Neural cell (in vitro differentiated cells): ENCODE data around the gene IL19. TPM values are rescaled to one million over a fixed set of nuclear protein-coding genes. Genes with fewer than 3 reads are reported as not detected.

ENCODE experiments used
- H2AFZ ChIP-seq: fragments of 200-600, 300-800 bp; sonication (generic), shearing (Covaris generic); 2 replicates; pipeline ENCODE4 v1.6.0; 2014; ENCODE audit warnings: low read depth, mild to moderate bottlenecking, antibody characterized with exemption, low read length, moderate library complexity
- H3F3A ChIP-seq: fragments of 200-600 bp; shearing (Covaris generic); 2 replicates; pipeline ENCODE4 v1.6.1; 2016; ENCODE audit warnings: mild to moderate bottlenecking, moderate library complexity, mixed read lengths, antibody characterized with exemption, low read length; ENCODE audit not compliant: insufficient read depth, poor library complexity, severe bottlenecking
- H3K27ac ChIP-seq: fragments of 200-600, 300-800 bp; sonication (generic), shearing (Covaris generic); 2 replicates; pipeline ENCODE4 v1.5.1; 2014; ENCODE audit warnings: mild to moderate bottlenecking, low read length, moderate library complexity
- H3K27me3 ChIP-seq: fragments of 300-800, 200-600 bp; sonication (generic), shearing (Covaris generic); 2 replicates; pipeline ENCODE4 v1.6.0; 2014; ENCODE audit warnings: mild to moderate bottlenecking, low read depth, low read length, moderate library complexity; ENCODE audit not compliant: insufficient read depth
- H3K36me3 ChIP-seq: fragments of 300-800, 200-600 bp; sonication (generic), shearing (Covaris generic); 2 replicates; pipeline ENCODE4 v1.5.1; 2014; ENCODE audit warnings: mild to moderate bottlenecking, antibody characterized with exemption, low read length, moderate library complexity; ENCODE audit not compliant: insufficient read depth
- H3K4me2 ChIP-seq: fragments of 300-800, 200-600 bp; sonication (generic), shearing (Covaris generic); 2 replicates; pipeline ENCODE4 v1.6.0; 2014; ENCODE audit warnings: mild to moderate bottlenecking, low read length
- H3K4me3 ChIP-seq: fragments of 300-800, 200-600 bp; sonication (generic), shearing (Covaris generic); 2 replicates; pipeline ENCODE4 v1.5.1; 2014; ENCODE audit warnings: mild to moderate bottlenecking, low read length, moderate library complexity
- H3K79me2 ChIP-seq: fragments of 200-600 bp; shearing (Covaris generic); replicated peaks from 2 replicates; pipeline ENCODE4 v1.6.0; 2014; ENCODE audit warnings: mild to moderate bottlenecking, low read length, moderate library complexity; ENCODE audit not compliant: insufficient read depth
- H3K9ac ChIP-seq: fragments of 300-800, 200-600 bp; sonication (generic), shearing (Covaris generic); 2 replicates; pipeline ENCODE4 v1.6.1; 2016; ENCODE audit warnings: mild to moderate bottlenecking, low read length, mixed read lengths
- H3K9me2 ChIP-seq: fragments of 200-600 bp; shearing (Covaris generic); 2 replicates; pipeline ENCODE4 v1.6.1; 2016; ENCODE audit warnings: mild to moderate bottlenecking, low read length, mixed read lengths; ENCODE audit not compliant: insufficient read depth
- H3K9me3 ChIP-seq: fragments of 200-600, 300-800 bp; sonication (generic), shearing (Covaris generic); 2 replicates; pipeline ENCODE4 v1.6.1; 2016; ENCODE audit warnings: mild to moderate bottlenecking, mixed run types, low read length, moderate library complexity, mixed read lengths
- H4K20me1 ChIP-seq: fragments of 200-600 bp; shearing (Covaris generic); 2 replicates; pipeline ENCODE4 v1.6.1; 2016; ENCODE audit warnings: mild to moderate bottlenecking, mixed run types; ENCODE audit not compliant: insufficient read depth
- EP300 ChIP-seq: fragments of 450-650 bp; conservative IDR thresholded peaks from 2 replicates; pipeline ENCODE4 v1.6.1; 2014; ENCODE audit warnings: antibody characterized with exemption, mild to moderate bottlenecking, moderate library complexity; ENCODE audit not compliant: poor library complexity, severe bottlenecking
- EZH2 ChIP-seq: fragments of 200-600, 300-800 bp; shearing (Covaris generic), sonication (generic); IDR thresholded peaks from 2 replicates; pipeline ENCODE4 v1.6.1; 2014; ENCODE audit warnings: antibody characterized with exemption, low read length, borderline replicate concordance, mild to moderate bottlenecking; ENCODE audit not compliant: insufficient read depth, poor library complexity, severe bottlenecking
- MXI1 ChIP-seq: fragments of 450-650 bp; conservative IDR thresholded peaks from 2 replicates; pipeline ENCODE4 v1.6.1; 2014; ENCODE audit warnings: antibody characterized with exemption, mild to moderate bottlenecking; ENCODE audit not compliant: poor library complexity, severe bottlenecking
- POLR2AphosphoS5 ChIP-seq: IDR thresholded peaks from 2 replicates; pipeline ENCODE4 v1.6.1; 2012
- RAD21 ChIP-seq: fragments of 450-650 bp; conservative IDR thresholded peaks from 2 replicates; pipeline ENCODE4 v1.6.1; 2014; ENCODE audit warnings: antibody characterized with exemption, mild to moderate bottlenecking, moderate library complexity
- SMC3 ChIP-seq: fragments of 450-650 bp; conservative IDR thresholded peaks from 2 replicates; pipeline ENCODE4 v1.6.1; 2014; ENCODE audit warnings: antibody characterized with exemption, mild to moderate bottlenecking, moderate library complexity; ENCODE audit not compliant: poor library complexity
- TAF1 ChIP-seq: IDR thresholded peaks from 2 replicates; pipeline ENCODE4 v1.6.1; 2012; ENCODE audit warnings: low read depth
- polyA plus RNA-seq: library from polyadenylated mRNA; depleted of rRNA; stranded (reverse); fragments of >200 nt; gene quantifications from 2 replicates; pipeline ENCODE4 v1.2.3, GENCODE V29; 2014
- TF ChIP-seq, protein P1 (sequence below): fragments of 450-650 bp; IDR thresholded peaks from 2 replicates; pipeline ENCODE4 v1.5.1; 2014; ENCODE audit warnings: antibody characterized with exemption, mild to moderate bottlenecking, moderate library complexity; ENCODE audit not compliant: poor library complexity, severe bottlenecking
- TF ChIP-seq, protein P2 (sequence below): IDR thresholded peaks from 2 replicates; pipeline ENCODE4 v1.6.1; 2012; ENCODE audit warnings: borderline replicate concordance

The IL19 gene
- polyA plus RNA-seq, 1 donor from 2014 or later: not detected

DNA sequence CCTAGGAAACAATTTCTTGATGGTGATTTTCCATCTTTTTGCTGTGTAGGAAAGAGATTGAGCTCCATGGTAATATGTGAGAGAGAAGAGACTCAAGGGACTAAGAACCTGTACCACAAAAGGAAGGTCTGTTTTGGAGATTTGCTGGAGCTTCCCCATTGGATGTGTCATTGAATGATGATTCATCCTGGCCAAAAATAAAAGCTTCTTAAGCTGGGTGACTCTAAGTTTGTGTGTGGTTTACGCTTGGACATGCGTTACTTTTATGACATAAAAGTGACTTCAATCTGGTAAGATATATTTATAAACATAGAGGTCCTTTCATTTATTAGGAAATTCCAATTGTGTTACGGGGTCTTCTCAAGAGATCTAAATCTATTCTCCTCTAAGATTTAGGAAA, 17.4 kb upstream of the IL19 start:
- TF ChIP-seq SMC3: no peak
- no peak for TF ChIP-seq MXI1
- no peak for TF ChIP-seq EZH2
- TF ChIP-seq POLR2AphosphoS5: no peak
- TF ChIP-seq TAF1: no peak
- TF ChIP-seq, protein P1, sequence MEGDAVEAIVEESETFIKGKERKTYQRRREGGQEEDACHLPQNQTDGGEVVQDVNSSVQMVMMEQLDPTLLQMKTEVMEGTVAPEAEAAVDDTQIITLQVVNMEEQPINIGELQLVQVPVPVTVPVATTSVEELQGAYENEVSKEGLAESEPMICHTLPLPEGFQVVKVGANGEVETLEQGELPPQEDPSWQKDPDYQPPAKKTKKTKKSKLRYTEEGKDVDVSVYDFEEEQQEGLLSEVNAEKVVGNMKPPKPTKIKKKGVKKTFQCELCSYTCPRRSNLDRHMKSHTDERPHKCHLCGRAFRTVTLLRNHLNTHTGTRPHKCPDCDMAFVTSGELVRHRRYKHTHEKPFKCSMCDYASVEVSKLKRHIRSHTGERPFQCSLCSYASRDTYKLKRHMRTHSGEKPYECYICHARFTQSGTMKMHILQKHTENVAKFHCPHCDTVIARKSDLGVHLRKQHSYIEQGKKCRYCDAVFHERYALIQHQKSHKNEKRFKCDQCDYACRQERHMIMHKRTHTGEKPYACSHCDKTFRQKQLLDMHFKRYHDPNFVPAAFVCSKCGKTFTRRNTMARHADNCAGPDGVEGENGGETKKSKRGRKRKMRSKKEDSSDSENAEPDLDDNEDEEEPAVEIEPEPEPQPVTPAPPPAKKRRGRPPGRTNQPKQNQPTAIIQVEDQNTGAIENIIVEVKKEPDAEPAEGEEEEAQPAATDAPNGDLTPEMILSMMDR: no peak
- no peak for TF ChIP-seq RAD21
- TF ChIP-seq EP300: no peak
- TF ChIP-seq, protein P2, sequence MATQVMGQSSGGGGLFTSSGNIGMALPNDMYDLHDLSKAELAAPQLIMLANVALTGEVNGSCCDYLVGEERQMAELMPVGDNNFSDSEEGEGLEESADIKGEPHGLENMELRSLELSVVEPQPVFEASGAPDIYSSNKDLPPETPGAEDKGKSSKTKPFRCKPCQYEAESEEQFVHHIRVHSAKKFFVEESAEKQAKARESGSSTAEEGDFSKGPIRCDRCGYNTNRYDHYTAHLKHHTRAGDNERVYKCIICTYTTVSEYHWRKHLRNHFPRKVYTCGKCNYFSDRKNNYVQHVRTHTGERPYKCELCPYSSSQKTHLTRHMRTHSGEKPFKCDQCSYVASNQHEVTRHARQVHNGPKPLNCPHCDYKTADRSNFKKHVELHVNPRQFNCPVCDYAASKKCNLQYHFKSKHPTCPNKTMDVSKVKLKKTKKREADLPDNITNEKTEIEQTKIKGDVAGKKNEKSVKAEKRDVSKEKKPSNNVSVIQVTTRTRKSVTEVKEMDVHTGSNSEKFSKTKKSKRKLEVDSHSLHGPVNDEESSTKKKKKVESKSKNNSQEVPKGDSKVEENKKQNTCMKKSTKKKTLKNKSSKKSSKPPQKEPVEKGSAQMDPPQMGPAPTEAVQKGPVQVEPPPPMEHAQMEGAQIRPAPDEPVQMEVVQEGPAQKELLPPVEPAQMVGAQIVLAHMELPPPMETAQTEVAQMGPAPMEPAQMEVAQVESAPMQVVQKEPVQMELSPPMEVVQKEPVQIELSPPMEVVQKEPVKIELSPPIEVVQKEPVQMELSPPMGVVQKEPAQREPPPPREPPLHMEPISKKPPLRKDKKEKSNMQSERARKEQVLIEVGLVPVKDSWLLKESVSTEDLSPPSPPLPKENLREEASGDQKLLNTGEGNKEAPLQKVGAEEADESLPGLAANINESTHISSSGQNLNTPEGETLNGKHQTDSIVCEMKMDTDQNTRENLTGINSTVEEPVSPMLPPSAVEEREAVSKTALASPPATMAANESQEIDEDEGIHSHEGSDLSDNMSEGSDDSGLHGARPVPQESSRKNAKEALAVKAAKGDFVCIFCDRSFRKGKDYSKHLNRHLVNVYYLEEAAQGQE: no peak
- H3K27ac ChIP-seq: no peak overlapping the region
- H3K4me3 ChIP-seq: no peak overlapping the region
- H3K79me2 ChIP-seq: no peaks in the 10 kb centered on the region
- no peak overlapping the region for H2AFZ ChIP-seq
- H3F3A ChIP-seq: no peaks in the 10 kb centered on the region
- no peaks in the 10 kb centered on the region for H3K9me3 ChIP-seq
- H4K20me1 ChIP-seq: no peaks in the 10 kb centered on the region
- no peaks in the 10 kb centered on the region for H3K36me3 ChIP-seq
- no peaks in the 10 kb centered on the region for H3K27me3 ChIP-seq
- no peak overlapping the region for H3K9ac ChIP-seq
- no peaks in the 10 kb centered on the region for H3K9me2 ChIP-seq
- H3K4me2 ChIP-seq: no peak overlapping the region

DNA sequence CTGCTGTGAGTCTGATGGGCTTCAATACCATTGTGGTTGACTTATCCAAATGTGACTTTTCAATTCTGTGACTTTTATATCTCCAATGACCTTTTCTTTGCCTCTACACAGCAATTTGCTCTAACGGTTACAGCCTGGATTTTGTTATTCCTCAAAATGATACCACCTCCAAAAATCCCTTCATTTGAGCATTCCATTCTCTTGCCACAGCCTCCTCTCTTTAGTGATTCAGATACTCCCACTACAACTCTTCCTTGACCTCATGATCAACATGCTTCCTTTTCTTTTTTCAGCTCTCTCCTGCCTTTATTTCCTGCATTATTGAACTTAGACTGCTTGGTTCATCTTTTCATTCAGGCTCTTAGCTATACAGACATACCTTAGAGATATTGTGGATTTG, 16.6 kb upstream of the IL19 start:
- Histone ChIP-seq H3K9me2 (no peaks in the 10 kb centered on the region), H2AFZ (no peak overlapping the region), H3K79me2 (no peaks in the 10 kb centered on the region), H3K36me3 (no peaks in the 10 kb centered on the region), H4K20me1 (no peaks in the 10 kb centered on the region), H3K27me3 (no peaks in the 10 kb centered on the region), H3K27ac (no peak overlapping the region), H3K9me3 (no peaks in the 10 kb centered on the region), H3K4me2 (no peak overlapping the region), H3F3A (no peaks in the 10 kb centered on the region), H3K9ac (no peak overlapping the region), H3K4me3 (no peak overlapping the region)
- TF ChIP-seq, protein P1: no peak
- TF ChIP-seq POLR2AphosphoS5: no peak
- TF ChIP-seq EZH2: no peak
- TF ChIP-seq MXI1: no peak
- TF ChIP-seq, protein P2: no peak
- TF ChIP-seq TAF1: no peak
- no peak for TF ChIP-seq SMC3
- TF ChIP-seq RAD21: no peak
- no peak for TF ChIP-seq EP300
